NCI-H446 (cell line): ENCODE measurements around the gene TP73.
A peak's percentile ranks its signal among the peaks of the same experiment; 100 is the strongest.
"Not testable (repeated sequence)": the region's sequence is repeated elsewhere in the genome, so short reads cannot be mapped to it uniquely, and the experiment has no call there.

Source experiments
- DNase-seq, 2 experiments: peaks; one replicate each; lab custom pipeline; 2025; lab: John Stamatoyannopoulos, UW

Gene TP73

DNA sequence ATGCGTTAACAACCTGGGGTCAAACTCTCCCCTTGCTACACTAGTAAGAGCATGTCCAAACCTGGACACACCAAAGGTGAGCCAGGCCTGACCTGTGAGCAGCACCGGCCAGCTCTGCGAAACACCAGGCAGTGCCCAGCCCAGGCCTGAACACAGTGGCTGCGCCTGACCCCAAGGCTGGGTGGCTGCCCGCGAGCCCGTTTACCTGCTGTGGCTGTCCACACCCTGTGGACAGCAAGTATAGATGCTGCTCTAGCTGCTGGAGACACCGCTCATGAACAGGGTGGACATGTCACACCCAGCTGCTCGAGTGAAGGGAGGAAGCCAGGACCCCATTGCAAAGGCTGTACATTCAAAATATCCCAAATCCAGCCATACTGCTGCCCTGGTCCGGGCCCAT lies 92.3 kb downstream of the TP73 start:
- DNase-seq: no peak

- no peak for DNase-seq
Observed at GRCh38 chr1:3745071-3745470, 92.8 kb downstream of the TP73 start.

DNA sequence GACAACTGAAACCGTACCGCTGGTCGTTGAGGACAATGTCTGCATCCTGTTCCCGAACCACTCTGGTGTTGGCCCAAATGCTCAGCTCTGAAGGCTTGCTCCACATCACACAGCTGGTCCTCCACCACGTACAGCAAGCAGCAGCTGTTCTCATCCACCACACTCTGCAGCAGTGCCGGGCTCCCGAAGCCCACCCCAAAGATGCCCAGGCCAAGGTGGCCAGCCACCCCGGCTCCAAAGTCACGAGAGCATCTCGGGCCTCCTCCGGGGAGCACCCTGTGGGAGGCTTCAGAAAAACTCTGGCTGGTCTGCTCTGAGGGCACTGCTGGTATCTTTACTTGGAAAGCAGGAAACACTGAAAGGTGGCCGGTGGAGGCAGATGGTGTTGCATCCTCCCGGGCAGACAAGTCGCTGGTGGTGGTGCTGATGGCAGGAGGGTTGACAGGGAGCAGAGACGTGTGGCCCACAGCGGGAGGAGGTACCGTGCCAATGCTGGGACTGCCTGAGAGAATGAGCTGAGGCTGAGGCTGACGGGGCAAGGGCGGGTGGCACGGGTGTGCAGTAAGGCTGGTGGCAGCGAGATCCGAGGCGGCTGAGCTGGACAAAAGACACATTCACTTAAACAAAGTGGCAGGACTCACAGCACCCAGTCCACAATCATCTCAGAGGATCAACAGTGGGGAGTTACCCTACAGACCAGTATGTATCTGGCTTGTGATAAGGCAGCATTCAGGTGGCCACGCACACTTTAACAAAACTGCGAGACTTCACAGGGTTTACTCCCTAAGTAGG lies 93.5 kb downstream of the TP73 start:
- DNase-seq: no peak

GRCh38 chr1:3746389-3746829 lies 94.1 kb downstream of the TP73 start:
- no peak for DNase-seq

DNA sequence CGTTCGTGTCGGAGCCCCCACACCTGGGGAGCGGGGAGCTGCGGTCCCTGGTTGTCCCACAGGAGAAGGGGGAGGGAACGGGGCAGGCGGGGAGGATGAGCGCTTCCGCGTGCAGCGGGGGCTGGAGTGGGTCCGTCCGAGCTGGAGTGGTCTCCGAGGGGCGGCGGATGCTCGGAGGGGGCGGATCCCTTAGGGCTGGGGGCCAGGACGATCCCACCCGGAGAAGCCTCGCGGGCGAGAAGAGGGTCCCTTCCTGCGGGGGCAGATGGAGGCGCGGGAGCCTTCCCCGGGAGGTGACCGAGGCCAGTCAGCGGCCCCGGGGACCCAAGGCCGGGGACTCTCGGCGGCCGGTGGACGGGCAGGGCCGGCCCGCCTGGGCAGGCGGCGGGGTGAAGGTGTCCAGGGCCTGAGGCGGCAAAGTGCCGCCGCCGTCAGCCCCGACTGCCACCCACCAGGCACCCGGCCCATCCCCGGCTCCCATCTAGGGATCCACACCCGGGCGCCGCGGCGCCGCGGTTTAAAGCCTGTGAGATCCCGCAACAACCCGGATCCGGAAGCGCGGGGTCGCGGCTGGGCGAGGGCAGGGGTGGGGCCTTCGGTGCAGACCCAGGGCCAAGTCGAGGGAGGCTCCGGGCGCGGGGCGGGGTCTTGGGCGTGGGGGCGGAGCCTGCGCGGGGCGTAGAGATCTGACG lies 94.7 kb downstream of the TP73 start:
- peak; percentile 75 to 92 for DNase-seq

DNA sequence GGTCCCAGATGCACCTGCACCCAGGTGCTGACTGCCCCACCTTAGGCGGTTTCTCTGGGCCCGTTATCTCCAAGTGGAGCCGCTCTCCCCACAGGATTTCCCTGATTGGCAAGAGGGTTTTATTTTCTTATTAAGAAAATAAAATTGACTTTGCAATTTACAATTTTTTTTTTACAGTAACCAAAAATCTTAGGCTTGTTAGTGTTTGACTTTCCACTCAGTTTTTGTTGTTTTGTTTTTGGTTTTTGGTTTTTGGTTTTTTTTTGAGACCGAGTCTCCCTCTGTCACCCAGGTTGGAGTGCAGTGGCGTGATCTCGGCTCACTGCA lies 95.2 kb downstream of the TP73 start:
- DNase-seq: no peak

- no peak for DNase-seq
Observed at GRCh38 chr1:3747903-3748302, 95.6 kb downstream of the TP73 start.

- not testable (repeated sequence) for DNase-seq
Observed at GRCh38 chr1:3748316-3748900, 96.1 kb downstream of the TP73 start.

DNA sequence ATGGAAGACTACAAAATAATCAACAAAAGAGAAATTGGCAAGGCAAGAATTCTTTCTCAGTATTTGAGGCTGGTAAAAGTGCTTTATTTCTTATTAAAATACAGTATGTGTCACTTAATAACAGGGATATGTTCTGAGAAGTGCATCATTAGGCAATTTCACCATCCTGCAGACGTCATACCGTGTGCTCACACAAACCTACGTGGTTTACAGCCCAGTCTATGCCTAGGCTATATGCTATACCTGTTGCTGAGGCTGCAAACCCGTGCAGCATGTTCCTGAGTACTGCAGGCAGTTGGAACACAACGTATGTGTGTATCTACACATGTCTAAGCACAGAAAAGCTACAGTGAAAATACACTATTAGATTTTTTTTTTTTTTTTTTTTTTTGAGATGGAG lies 97.2 kb downstream of the TP73 start:
- no peak for DNase-seq

DNA sequence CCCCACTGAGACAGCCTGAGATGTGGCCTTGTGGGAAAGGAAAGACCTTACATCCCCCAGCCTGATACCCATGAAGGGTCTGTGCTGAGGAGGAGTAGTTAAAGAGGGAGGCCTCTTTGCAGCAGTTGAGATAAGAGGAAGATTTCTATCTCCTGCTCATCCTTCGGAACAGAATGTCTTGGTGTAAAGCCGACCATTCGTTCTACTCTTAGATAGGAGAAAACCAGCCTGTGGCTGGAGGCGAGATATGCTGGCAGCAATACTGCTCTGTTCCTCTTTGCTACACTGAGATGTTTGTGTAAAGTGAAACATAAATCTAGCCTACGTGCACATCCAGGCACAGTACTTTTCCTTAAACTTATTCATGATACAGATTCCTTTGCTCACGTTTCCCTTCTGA lies 98.4 kb downstream of the TP73 start:
- DNase-seq: no peak

- no peak for DNase-seq
Observed at GRCh38 chr1:3752400-3752945, 100.2 kb downstream of the TP73 start, which contains the start of gene CCDC27. CCDC27 (plus strand) TSS chr1:3752450; CDS start chr1:3752482, 32 bp downstream.

DNA sequence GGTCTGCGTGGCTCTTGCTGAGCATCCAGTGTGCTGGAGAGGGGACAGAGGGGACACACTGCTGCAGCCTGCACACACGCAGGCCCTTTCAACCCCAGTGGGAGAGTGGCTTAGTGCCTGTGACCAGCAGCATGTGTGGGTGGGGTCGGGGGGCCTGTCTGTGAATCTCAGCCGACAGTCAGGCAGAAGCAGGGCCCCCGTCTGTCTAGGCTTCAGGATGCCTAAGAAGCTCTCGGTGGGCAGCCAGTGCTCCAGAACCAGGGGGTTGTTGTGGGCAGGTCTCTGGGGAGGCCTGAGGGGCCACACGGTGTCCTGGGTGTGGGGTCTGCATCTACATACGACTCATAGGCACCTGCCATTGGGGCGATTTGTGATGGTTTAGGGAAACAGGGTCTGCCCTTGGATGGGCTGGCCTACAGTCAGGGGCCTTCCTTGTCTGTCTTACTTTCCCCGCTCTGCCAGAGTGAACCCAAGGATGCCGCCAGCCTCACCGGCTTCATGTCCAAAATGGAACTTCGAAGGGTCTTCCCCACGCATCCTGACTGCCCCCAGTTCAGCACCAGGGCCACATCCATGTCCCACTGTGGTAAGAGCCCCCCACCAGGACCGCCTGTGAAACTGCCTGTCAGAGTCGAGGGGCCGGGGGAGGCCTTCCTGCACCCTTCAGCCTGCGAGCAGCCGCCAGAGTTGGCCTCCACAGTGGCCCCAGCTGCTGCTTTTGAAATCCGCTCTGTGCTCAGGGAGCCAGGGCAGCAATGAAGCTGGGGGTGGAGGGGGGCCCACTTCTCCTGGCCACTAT lies 101.5 kb downstream of the TP73 start:
- no peak for DNase-seq

DNA sequence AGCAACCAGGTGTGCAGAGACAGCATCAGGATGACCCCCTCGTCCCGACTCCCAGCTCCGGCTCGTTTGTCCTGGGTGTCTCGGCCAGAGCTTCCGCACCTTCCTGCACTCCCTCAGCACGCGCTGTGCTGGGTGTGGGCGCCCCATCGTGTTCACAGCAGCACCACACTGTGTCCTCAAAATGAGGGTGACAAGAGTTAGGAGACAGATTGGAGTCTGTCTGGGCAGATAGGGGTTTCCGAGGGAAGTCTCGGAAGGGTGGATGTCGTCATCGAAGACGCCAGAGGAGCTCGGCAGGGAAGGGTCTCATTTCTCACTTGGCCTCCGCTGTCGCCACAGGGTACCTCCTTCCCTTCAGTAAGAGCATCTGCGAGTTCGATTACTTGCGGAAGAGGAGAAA lies 104.1 kb downstream of the TP73 start:
- DNase-seq: no peak

GRCh38 chr1:3759164-3759563 lies 106.8 kb downstream of the TP73 start:
- no peak for DNase-seq

DNA sequence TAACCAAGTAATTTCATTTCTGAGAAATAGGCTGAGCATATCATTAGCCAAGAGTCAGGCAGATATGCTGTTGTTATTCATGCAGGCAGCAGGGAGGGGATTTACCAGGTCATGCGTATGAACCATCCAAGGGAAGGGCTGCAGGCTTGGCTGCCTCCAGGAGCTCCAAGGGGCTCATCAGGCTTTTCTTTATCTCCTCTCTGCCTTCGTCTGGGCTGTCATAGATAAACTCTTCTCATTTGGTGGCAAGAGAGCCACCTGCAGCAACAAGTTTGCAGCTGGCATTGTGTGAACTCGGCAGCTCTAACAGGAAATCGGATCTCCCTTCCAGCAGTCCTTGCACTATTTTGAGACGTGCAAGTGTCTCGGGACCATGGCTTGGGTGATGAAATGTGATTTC lies 107.5 kb downstream of the TP73 start:
- no peak for DNase-seq

DNA sequence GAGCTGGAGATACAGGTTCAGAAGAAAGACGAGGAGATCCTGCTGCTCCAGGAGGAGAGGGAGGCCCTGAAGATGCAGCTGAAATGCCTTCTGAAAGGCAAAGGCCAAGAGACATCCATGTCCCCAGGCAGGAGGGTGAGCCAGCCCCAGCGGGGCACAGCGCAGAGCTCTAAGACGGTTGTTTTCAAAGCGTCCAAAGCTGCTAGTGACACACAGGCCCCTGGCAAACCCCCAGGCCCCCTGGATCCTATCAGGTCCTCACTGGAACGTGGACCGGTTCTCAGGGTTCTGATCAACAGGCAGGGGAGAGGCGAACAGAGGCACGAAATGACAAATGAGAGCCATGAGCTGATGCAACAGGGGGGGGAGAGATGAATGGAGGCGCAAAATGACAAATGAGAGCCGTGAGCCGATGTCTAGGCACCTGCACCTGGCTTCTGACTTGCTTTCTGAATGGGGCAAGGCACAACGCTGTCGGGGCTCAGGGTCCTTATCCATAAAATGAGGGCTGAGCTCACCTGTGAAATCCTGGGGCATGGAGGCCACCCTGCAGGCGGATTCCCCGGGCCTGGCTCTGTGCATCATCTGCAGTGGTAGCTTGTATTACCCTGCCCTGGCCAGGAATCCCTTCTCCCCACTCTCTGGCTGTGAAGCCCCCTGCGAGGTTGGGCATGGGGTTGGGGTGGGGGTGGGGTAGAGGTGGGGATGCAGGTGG lies 109.1 kb downstream of the TP73 start:
- DNase-seq: no peak

DNA sequence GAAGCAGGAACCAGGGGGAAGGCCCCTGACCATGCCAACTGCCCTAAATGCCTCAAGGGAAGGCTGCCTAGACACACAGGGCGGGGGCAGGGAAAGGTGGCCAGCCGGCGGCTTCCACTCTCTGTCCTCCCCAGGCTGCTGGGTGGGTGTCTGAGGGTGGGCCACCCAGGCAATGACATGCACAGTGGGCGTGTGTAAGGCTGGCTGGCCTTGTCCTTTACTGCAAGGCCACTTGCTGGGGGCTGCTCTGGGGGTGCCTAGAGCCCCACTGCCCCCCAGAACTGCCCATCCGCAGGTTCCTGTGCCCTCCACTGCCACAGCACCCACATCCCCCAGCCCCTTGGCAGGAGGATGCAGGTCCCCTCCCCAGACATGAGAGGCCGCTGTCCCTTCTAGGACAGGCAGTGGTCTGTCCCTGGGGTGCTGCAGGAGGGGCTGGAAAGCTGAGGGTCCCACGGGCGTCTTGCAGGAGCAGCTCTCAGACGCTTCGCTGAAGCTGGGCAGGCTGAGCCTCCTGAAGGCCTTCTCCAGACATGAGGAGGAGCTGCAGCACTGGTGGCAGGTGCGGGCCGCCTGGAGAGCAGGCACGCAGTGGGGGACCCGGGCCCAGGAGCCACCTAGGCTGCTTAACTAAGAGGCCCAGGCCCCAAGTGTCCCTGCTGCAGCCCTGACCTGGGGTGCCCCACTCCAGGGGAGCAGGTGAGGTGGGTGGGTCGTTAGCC lies 110.0 kb downstream of the TP73 start:
- DNase-seq: no peak

DNA sequence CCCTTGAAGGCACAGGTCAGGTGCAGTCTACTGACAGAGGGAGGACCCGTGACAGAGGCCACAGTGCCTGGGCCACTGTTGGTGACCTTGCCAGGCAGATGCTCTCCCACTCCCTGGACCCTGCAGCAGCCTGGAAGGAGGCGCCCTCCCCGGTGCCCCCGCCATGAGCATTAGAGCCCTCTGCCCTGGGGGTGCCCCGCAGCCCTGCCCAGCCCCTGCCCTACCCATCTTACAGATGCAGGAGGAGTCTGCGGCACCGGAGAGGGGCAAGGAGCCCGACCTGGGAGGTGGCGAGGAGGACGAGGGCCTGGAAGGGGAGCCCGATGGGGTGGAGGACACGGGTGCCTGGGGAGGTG lies 110.5 kb downstream of the TP73 start:
- DNase-seq: no peak

- no peak for DNase-seq
Observed at GRCh38 chr1:3763351-3764125, 111.2 kb downstream of the TP73 start.

GRCh38 chr1:3767328-3767925 lies 115.1 kb downstream of the TP73 start:
- no peak for DNase-seq
